ENCODE results near the gene EME1.
"Not testable (repeated sequence)": the region's sequence is repeated elsewhere in the genome, so short reads cannot be mapped to it uniquely, and the experiment has no call there.

Gene EME1

GRCh38 chr17:50424246-50424995, 51.4 kb downstream of the EME1 start:
- DNase-seq (ENCODE audit: low read depth in 2 of 3, low spot score in 2 of 3): no peak

GRCh38 chr17:50424996-50425681, 52.1 kb downstream of the EME1 start:
- DNase-seq (ENCODE audit: low read depth in 2 of 3, low spot score in 2 of 3): no peak

- DNase-seq (ENCODE audit: low read depth in 2 of 3, low spot score in 2 of 3): peak; percentile 38 to 49 (median 43)
Measured at GRCh38 chr17:50425682-50426471, 52.8 kb downstream of the EME1 start, which contains the start of gene ACSF2. ACSF2 (plus strand) TSS chr17:50426218; CDS start chr17:50426262, 44 bp downstream.

- DNase-seq (ENCODE audit: low read depth in 2 of 3, low spot score in 2 of 3): no peak
Measured at GRCh38 chr17:50426472-50426782, 53.4 kb downstream of the EME1 start.

- peak in 2 of 3 experiments; percentile 3 to 4 for DNase-seq (ENCODE audit: low read depth in 2 of 3, low spot score in 2 of 3)
Measured at GRCh38 chr17:50426814-50427787, 54.1 kb downstream of the EME1 start.

- not testable (repeated sequence) for DNase-seq (ENCODE audit: low read depth in 2 of 3, low spot score in 2 of 3)
Measured at GRCh38 chr17:50428126-50428525, 55.1 kb downstream of the EME1 start.

- DNase-seq (ENCODE audit: low read depth in 2 of 3, low spot score in 2 of 3): no peak
Measured at GRCh38 chr17:50428831-50429424, 55.9 kb downstream of the EME1 start.

GRCh38 chr17:50429793-50430192, 56.8 kb downstream of the EME1 start:
- DNase-seq (ENCODE audit: low read depth in 2 of 3, low spot score in 2 of 3): no peak
